NCI-H1092 (cell line): ENCODE measurements around the gene FTHL17.

Source experiments
- DNase-seq: peaks from one replicate; lab custom pipeline; 2025; lab: John Stamatoyannopoulos, UW

The FTHL17 gene

GRCh38 chrX:31071725-31072124 is at the start of gene FTHL17:
Gene FTHL17, minus strand, starts transcription at chrX:31072041. Its CDS starts 88 bp downstream, at chrX:31071953.
- DNase-seq = no peak

GRCh38 chrX:31117266-31117665 is 45.4 kb upstream of the FTHL17 start:
- no peak for DNase-seq

- DNase-seq = no peak
Measured at GRCh38 chrX:31115398-31115797, 43.6 kb upstream of the FTHL17 start.

- DNase-seq = no peak
Measured at GRCh38 chrX:31114858-31115257, 43.0 kb upstream of the FTHL17 start.

- DNase-seq = no peak
Measured at GRCh38 chrX:31112226-31112999, 40.6 kb upstream of the FTHL17 start.

- no peak for DNase-seq
Measured at GRCh38 chrX:31110657-31111056, 38.8 kb upstream of the FTHL17 start.

GRCh38 chrX:31099536-31100090 is 27.8 kb upstream of the FTHL17 start:
- no peak for DNase-seq

GRCh38 chrX:31098079-31098478 is 26.2 kb upstream of the FTHL17 start:
- no peak for DNase-seq

- DNase-seq = no peak
Measured at GRCh38 chrX:31093639-31093975, 21.8 kb upstream of the FTHL17 start.

GRCh38 chrX:31092970-31093638 is 21.3 kb upstream of the FTHL17 start:
- no peak for DNase-seq

- DNase-seq = no peak
Measured at GRCh38 chrX:31092476-31092875, 20.6 kb upstream of the FTHL17 start.

- DNase-seq = no peak
Measured at GRCh38 chrX:31091819-31092218, 20.0 kb upstream of the FTHL17 start.

GRCh38 chrX:31074522-31074921 is 2.7 kb upstream of the FTHL17 start:
- DNase-seq = no peak

GRCh38 chrX:31071262-31071661 is 579 bp downstream of the FTHL17 start:
- no peak for DNase-seq

GRCh38 chrX:31070057-31070468 is 1.8 kb downstream of the FTHL17 start:
- DNase-seq = no peak

- DNase-seq = no peak
Measured at GRCh38 chrX:31063114-31063513, 8.7 kb downstream of the FTHL17 start.

- no peak for DNase-seq
Measured at GRCh38 chrX:31061091-31061490, 10.8 kb downstream of the FTHL17 start.

GRCh38 chrX:31060016-31060415 is 11.8 kb downstream of the FTHL17 start:
- DNase-seq = no peak

GRCh38 chrX:31058284-31058683 is 13.6 kb downstream of the FTHL17 start:
- DNase-seq = no peak

GRCh38 chrX:31057691-31058090 is 14.2 kb downstream of the FTHL17 start:
- no peak for DNase-seq

- DNase-seq = no peak
Measured at GRCh38 chrX:31057291-31057690, 14.6 kb downstream of the FTHL17 start.

- no peak for DNase-seq
Measured at GRCh38 chrX:31053621-31054020, 18.2 kb downstream of the FTHL17 start.

- no peak for DNase-seq
Measured at GRCh38 chrX:31039327-31039711, 32.5 kb downstream of the FTHL17 start.
